Smooth muscle cell (in vitro differentiated cells): ENCODE results near the gene CCL14. TPM values are rescaled to one million over a fixed set of nuclear protein-coding genes. Genes with fewer than 3 reads are reported as not detected.

Experiments
- DNase-seq: peaks from one replicate; lab custom pipeline; 2025; ENCODE audit not compliant: unreplicated experiment; lab: John Stamatoyannopoulos, UW
- H2AFZ ChIP-seq: fragments of 200-600 bp; sonication (generic); 2 replicates; pipeline ENCODE4 v1.6.0; 2016; ENCODE audit warnings: antibody characterized with exemption, low read depth, mild to moderate bottlenecking
- H3F3A ChIP-seq: fragments of 200-600 bp; sonication (generic); 2 replicates; pipeline ENCODE4 v1.6.0; 2017; ENCODE audit warnings: antibody characterized with exemption, low read depth
- H3K27ac ChIP-seq: fragments of 200-600 bp; sonication (generic); 2 replicates; pipeline ENCODE4 v1.5.1; 2016; ENCODE audit warnings: low read depth, mild to moderate bottlenecking
- H3K27me3 ChIP-seq: fragments of 200-600 bp; sonication (generic); 2 replicates; pipeline ENCODE4 v1.6.1; 2016; ENCODE audit warnings: low read depth, mild to moderate bottlenecking
- H3K36me3 ChIP-seq: fragments of 200-600 bp; sonication (generic); 2 replicates; pipeline ENCODE4 v1.5.1; 2016; ENCODE audit warnings: low read depth
- H3K4me1 ChIP-seq: fragments of 200-600 bp; sonication (generic); 2 replicates; pipeline ENCODE4 v1.5.1; 2016; ENCODE audit warnings: low read depth
- H3K4me2 ChIP-seq: fragments of 200-600 bp; sonication (generic); 2 replicates; pipeline ENCODE4 v1.6.0; 2016; ENCODE audit warnings: mild to moderate bottlenecking
- H3K4me3 ChIP-seq: fragments of 200-600 bp; sonication (generic); 2 replicates; pipeline ENCODE4 v1.5.1; 2016; ENCODE audit warnings: mild to moderate bottlenecking
- H3K79me2 ChIP-seq: fragments of 200-600 bp; sonication (generic); 2 replicates; pipeline ENCODE4 v1.6.0; 2016; ENCODE audit warnings: low read depth, mild to moderate bottlenecking
- H3K9ac ChIP-seq: fragments of 200-600 bp; sonication (generic); 2 replicates; pipeline ENCODE4 v1.6.0; 2016; ENCODE audit warnings: low read depth
- H3K9me3 ChIP-seq: fragments of 200-600 bp; sonication (generic); replicated peaks from 2 replicates; pipeline ENCODE4 v1.5.1; 2016; ENCODE audit warnings: low read depth
- H4K20me1 ChIP-seq: fragments of 200-600 bp; sonication (generic); 2 replicates; pipeline ENCODE4 v1.6.0; 2016; ENCODE audit warnings: low read depth
- CTCF ChIP-seq: fragments of 200-600 bp; sonication (generic); IDR thresholded peaks from 2 replicates; pipeline ENCODE4 v1.5.1; 2017; ENCODE audit warnings: borderline replicate concordance, mild to moderate bottlenecking, antibody characterized with exemption; ENCODE audit not compliant: insufficient read depth, poor library complexity, severe bottlenecking
- WGBS: methylation state at CpG from one replicate; pipeline ENCODE4 v1.1.7; 2016; ENCODE audit warnings: low lambda C conversion rate; 5-methylcytosine and 5-hydroxymethylcytosine counted together
- polyA plus RNA-seq: library from polyadenylated mRNA; unstranded; fragments of >200 nt; fragmentation: Nextera tagmentation; extraction: Ambion mirVana; gene quantifications from 2 replicates; pipeline ENCODE4 v1.2.1, GENCODE V29; 2016
- total RNA-seq: library from RNA; depleted of rRNA; stranded (reverse); fragments of >200 nt; gene quantifications from 2 replicates; pipeline ENCODE4 v1.2.3, GENCODE V29; 2014

Gene CCL14
- total and polyA plus RNA-seq, 2 experiments from 2014 or later: not detected

DNA sequence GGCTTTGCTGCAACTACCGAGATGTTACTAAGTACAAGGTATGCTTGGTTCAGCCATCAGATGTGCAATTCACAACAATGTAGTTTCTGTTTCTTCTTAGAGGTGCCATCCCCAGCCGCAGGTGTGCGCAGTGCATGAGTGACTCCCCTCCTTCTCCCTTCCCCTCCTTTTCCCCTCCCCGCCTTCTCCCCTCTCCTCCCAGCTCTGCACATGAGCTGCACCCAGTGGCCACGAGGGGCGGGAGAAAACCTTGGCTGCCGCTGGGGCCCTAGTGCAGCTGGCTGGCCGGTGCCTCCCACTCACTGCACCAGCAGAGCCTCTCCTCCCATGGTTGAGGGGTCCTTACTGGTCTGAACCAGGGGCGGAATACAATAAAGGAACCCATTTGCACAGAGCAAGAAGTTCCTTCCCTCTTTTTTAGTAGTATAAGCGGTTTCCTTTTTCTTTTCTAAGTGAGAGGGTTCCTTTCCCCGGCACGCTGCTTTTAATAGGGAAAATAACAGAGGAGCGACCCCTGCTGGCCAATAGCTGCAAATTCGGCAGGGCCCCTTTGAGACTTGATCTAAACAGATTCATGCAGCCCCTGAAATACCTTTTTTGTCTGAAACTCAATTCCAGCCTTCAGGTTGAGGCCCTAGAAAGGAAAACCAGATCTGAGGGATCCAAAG, 22.6 kb upstream of the CCL14 start:
- Histone ChIP-seq H3K9me3 (no peaks in the 10 kb centered on the region), H3K4me3 (no peak overlapping the region), H3K27me3 (no peaks in the 10 kb centered on the region), H3K4me1 (no peaks in the 10 kb centered on the region), H3K79me2 (no peaks in the 10 kb centered on the region), H2AFZ (no peak overlapping the region), H3K27ac (no peak overlapping the region), H3K36me3 (no peaks in the 10 kb centered on the region), H3K9ac (no peak overlapping the region), H3F3A (no peaks in the 10 kb centered on the region), H3K4me2 (no peak overlapping the region), H4K20me1 (no peaks in the 10 kb centered on the region)
- peak; percentile 21 for TF ChIP-seq CTCF
- WGBS: 71% methylated on average over 13 of the region's 14 CpGs
- no peak for DNase-seq

- 87% methylated on average over 4 of the region's 4 CpGs for WGBS
- H3K4me2 ChIP-seq: no peak overlapping the region
- H3K79me2 ChIP-seq: no peaks in the 10 kb centered on the region
- H3K9me3 ChIP-seq: no peaks in the 10 kb centered on the region
- no peak overlapping the region for H2AFZ ChIP-seq
- no peaks in the 10 kb centered on the region for H3F3A ChIP-seq
- no peak overlapping the region for H3K4me3 ChIP-seq
- no peaks in the 10 kb centered on the region for H3K27me3 ChIP-seq
- no peaks in the 10 kb centered on the region for H4K20me1 ChIP-seq
- H3K36me3 ChIP-seq: no peaks in the 10 kb centered on the region
- H3K27ac ChIP-seq: no peak overlapping the region
- H3K4me1 ChIP-seq: no peaks in the 10 kb centered on the region
- DNase-seq: no peak
- no peak for TF ChIP-seq CTCF
- no peak overlapping the region for H3K9ac ChIP-seq
These were observed 18.1 kb upstream of the CCL14 start for GRCh38 chr17:36004594-36005108.

- Histone ChIP-seq H3K4me2 (no peak overlapping the region), H3K9me3 (no peaks in the 10 kb centered on the region), H2AFZ (no peak overlapping the region), H3K9ac (no peak overlapping the region), H4K20me1 (no peaks in the 10 kb centered on the region), H3K4me1 (no peaks in the 10 kb centered on the region), H3K27ac (no peak overlapping the region), H3K36me3 (no peaks in the 10 kb centered on the region), H3K27me3 (peaks cover 8% of the 10 kb centered on the region), H3K79me2 (no peaks in the 10 kb centered on the region), H3F3A (no peaks in the 10 kb centered on the region), H3K4me3 (no peak overlapping the region)
- TF ChIP-seq CTCF: no peak
- DNase-seq: no peak
- 88% methylated on average over 7 of the region's 7 CpGs for WGBS
These were observed 16.1 kb upstream of the CCL14 start for GRCh38 chr17:36002631-36003030.
